ENCODE results near the gene MICAL2.

Gene MICAL2

GRCh38 chr11:12110201-12110713, at the start of gene MICAL2:
Gene MICAL2, plus strand, starts transcription at chr11:12110590. Its CDS starts 51,566 bp downstream, at chr11:12162156.
- peak; percentile 4 for DNase-seq

- DNase-seq: no peak
These were observed 48.4 kb upstream of the MICAL2 start for GRCh38 chr11:12061851-12062560.

GRCh38 chr11:12063251-12063650, 47.1 kb upstream of the MICAL2 start:
- DNase-seq: no peak

GRCh38 chr11:12064136-12064953, 46.0 kb upstream of the MICAL2 start:
- no peak for DNase-seq

- no peak for DNase-seq
These were observed 45.5 kb upstream of the MICAL2 start for GRCh38 chr11:12064954-12065280.

GRCh38 chr11:12066056-12066798, 44.2 kb upstream of the MICAL2 start:
- DNase-seq: no peak

GRCh38 chr11:12066799-12067508, 43.4 kb upstream of the MICAL2 start:
- no peak for DNase-seq

GRCh38 chr11:12067796-12068357, 42.5 kb upstream of the MICAL2 start:
- DNase-seq: no peak

- DNase-seq: no peak
These were observed 41.2 kb upstream of the MICAL2 start for GRCh38 chr11:12069066-12069676.

- DNase-seq: no peak
These were observed 39.7 kb upstream of the MICAL2 start for GRCh38 chr11:12070446-12071267.

GRCh38 chr11:12071574-12071973, 38.8 kb upstream of the MICAL2 start:
- DNase-seq: no peak

- no peak for DNase-seq
These were observed 37.0 kb upstream of the MICAL2 start for GRCh38 chr11:12073436-12073835.

GRCh38 chr11:12073886-12074285, 36.5 kb upstream of the MICAL2 start:
- DNase-seq: no peak

GRCh38 chr11:12074529-12075195, 35.7 kb upstream of the MICAL2 start:
- no peak for DNase-seq

- no peak for DNase-seq
These were observed 35.1 kb upstream of the MICAL2 start for GRCh38 chr11:12075291-12075690.

GRCh38 chr11:12075822-12076821, 34.3 kb upstream of the MICAL2 start:
- no peak for DNase-seq

- DNase-seq: no peak
These were observed 33.4 kb upstream of the MICAL2 start for GRCh38 chr11:12076840-12077534.

GRCh38 chr11:12077535-12078280, 32.7 kb upstream of the MICAL2 start:
- no peak for DNase-seq
